ENCODE measurements around the gene SAXO1.
A peak's percentile ranks its signal among the peaks of the same experiment; 100 is the strongest.
"Not testable (repeated sequence)": the region's sequence is repeated elsewhere in the genome, so short reads cannot be mapped to it uniquely, and the experiment has no call there.

The SAXO1 gene

GRCh38 chr9:18936094-18936871, 96.7 kb downstream of the SAXO1 start:
- Histone ChIP-seq H3K36me3 (replicated peaks) (no peaks in the 10 kb centered on the region), H3K9me3 (no peaks in the 10 kb centered on the region), H3K4me3 (no peak overlapping the region), H3K27me3 (ENCODE audit: low read depth) (no peaks in the 10 kb centered on the region), H3K4me1 (no peaks in the 10 kb centered on the region)
- in situ Hi-C loops (cut with MboI; ENCODE audit: low sequenced_read_pairs): no loop called here
- no peak for DNase-seq (ENCODE audit: low spot score in 2 of 2)

GRCh38 chr9:18935541-18935940, 97.5 kb downstream of the SAXO1 start:
- in situ Hi-C loops (cut with MboI; ENCODE audit: low sequenced_read_pairs): no loop called here
- Histone ChIP-seq H3K4me3 (no peak overlapping the region), H3K4me1 (no peaks in the 10 kb centered on the region), H3K9me3 (no peaks in the 10 kb centered on the region), H3K27me3 (ENCODE audit: low read depth) (no peaks in the 10 kb centered on the region), H3K36me3 (replicated peaks) (no peaks in the 10 kb centered on the region)
- DNase-seq (ENCODE audit: low spot score in 2 of 2): no peak

- H3K4me1 ChIP-seq; in situ Hi-C loops (cut with MboI; ENCODE audit: low sequenced_read_pairs); H3K4me3 ChIP-seq; H3K36me3 ChIP-seq (replicated peaks); H3K9me3 ChIP-seq; H3K27me3 ChIP-seq (ENCODE audit: low read depth): not testable (repeated sequence)
- peak; percentile 59 to 70 for DNase-seq (ENCODE audit: low spot score in 2 of 2)
These were observed 102.4 kb downstream of the SAXO1 start for GRCh38 chr9:18930611-18931010.

- no peak overlapping the region for H3K4me3 ChIP-seq
- in situ Hi-C loops (cut with MboI; ENCODE audit: low sequenced_read_pairs): no loop called here
- no peaks in the 10 kb centered on the region for H3K9me3 ChIP-seq
- DNase-seq (ENCODE audit: low spot score in 2 of 2): no peak
- H3K27me3 ChIP-seq (ENCODE audit: low read depth): no peaks in the 10 kb centered on the region
- no peaks in the 10 kb centered on the region for H3K36me3 ChIP-seq (replicated peaks)
- no peaks in the 10 kb centered on the region for H3K4me1 ChIP-seq
These were observed 104.3 kb downstream of the SAXO1 start for GRCh38 chr9:18928711-18929110.

- in situ Hi-C loops (cut with MboI; ENCODE audit: low sequenced_read_pairs): no loop called here
- Histone ChIP-seq H3K9me3 (no peaks in the 10 kb centered on the region), H3K4me1 (no peaks in the 10 kb centered on the region), H3K4me3 (no peak overlapping the region), H3K36me3 (replicated peaks) (no peaks in the 10 kb centered on the region), H3K27me3 (ENCODE audit: low read depth) (no peaks in the 10 kb centered on the region)
- no peak for DNase-seq (ENCODE audit: low spot score in 2 of 2)
These were observed 106.5 kb downstream of the SAXO1 start for GRCh38 chr9:18926513-18926912.

- Histone ChIP-seq H3K4me3 (no peak overlapping the region), H3K27me3 (ENCODE audit: low read depth) (no peaks in the 10 kb centered on the region), H3K4me1 (no peaks in the 10 kb centered on the region), H3K36me3 (replicated peaks) (no peaks in the 10 kb centered on the region), H3K9me3 (no peaks in the 10 kb centered on the region)
- in situ Hi-C loops (cut with MboI; ENCODE audit: low sequenced_read_pairs): no loop called here
- DNase-seq (ENCODE audit: low spot score in 2 of 2): no peak
These were observed 107.1 kb downstream of the SAXO1 start for GRCh38 chr9:18925880-18926279.

GRCh38 chr9:18923671-18924430, 109.2 kb downstream of the SAXO1 start:
- Histone ChIP-seq H3K9me3 (no peaks in the 10 kb centered on the region), H3K27me3 (ENCODE audit: low read depth) (no peaks in the 10 kb centered on the region), H3K4me3 (no peak overlapping the region), H3K36me3 (replicated peaks) (no peaks in the 10 kb centered on the region), H3K4me1 (no peaks in the 10 kb centered on the region)
- DNase-seq (ENCODE audit: low spot score in 2 of 2): no peak
- in situ Hi-C loops (cut with MboI; ENCODE audit: low sequenced_read_pairs): no loop called here

GRCh38 chr9:18923167-18923566, 109.8 kb downstream of the SAXO1 start:
- Histone ChIP-seq H3K36me3 (replicated peaks) (no peaks in the 10 kb centered on the region), H3K4me3 (no peak overlapping the region), H3K9me3 (no peaks in the 10 kb centered on the region), H3K4me1 (no peaks in the 10 kb centered on the region), H3K27me3 (ENCODE audit: low read depth) (no peaks in the 10 kb centered on the region)
- in situ Hi-C loops (cut with MboI; ENCODE audit: low sequenced_read_pairs): no loop called here
- DNase-seq (ENCODE audit: low spot score in 2 of 2): no peak

GRCh38 chr9:18922161-18922885, 110.7 kb downstream of the SAXO1 start:
- no peaks in the 10 kb centered on the region for H3K4me1 ChIP-seq
- no peaks in the 10 kb centered on the region for H3K36me3 ChIP-seq (replicated peaks)
- no peaks in the 10 kb centered on the region for H3K27me3 ChIP-seq (ENCODE audit: low read depth)
- H3K9me3 ChIP-seq: no peaks in the 10 kb centered on the region
- no peak for DNase-seq (ENCODE audit: low spot score in 2 of 2)
- in situ Hi-C loops (cut with MboI; ENCODE audit: low sequenced_read_pairs): no loop called here
- H3K4me3 ChIP-seq: no peak overlapping the region

GRCh38 chr9:18921366-18922075, 111.5 kb downstream of the SAXO1 start:
- DNase-seq (ENCODE audit: low spot score in 2 of 2): no peak

GRCh38 chr9:18920141-18921084, 112.6 kb downstream of the SAXO1 start:
- Histone ChIP-seq H3K36me3 (replicated peaks) (no peaks in the 10 kb centered on the region), H3K4me1 (no peaks in the 10 kb centered on the region), H3K9me3 (no peaks in the 10 kb centered on the region), H3K4me3 (no peak overlapping the region), H3K27me3 (ENCODE audit: low read depth) (no peaks in the 10 kb centered on the region)
- no peak for DNase-seq (ENCODE audit: low spot score in 2 of 2)
- in situ Hi-C loops (cut with MboI; ENCODE audit: low sequenced_read_pairs): no loop called here

More at GRCh38 chr9:18921366-18922075, 111.5 kb downstream of the SAXO1 start:
- H3K9me3 ChIP-seq: no peaks in the 10 kb centered on the region
- no peaks in the 10 kb centered on the region for H3K4me1 ChIP-seq
- H3K27me3 ChIP-seq (ENCODE audit: low read depth): no peaks in the 10 kb centered on the region
- in situ Hi-C loops (cut with MboI; ENCODE audit: low sequenced_read_pairs): no loop called here
- H3K4me3 ChIP-seq: no peak overlapping the region
- no peaks in the 10 kb centered on the region for H3K36me3 ChIP-seq (replicated peaks)

- H3K27me3 ChIP-seq (ENCODE audit: low read depth): no peaks in the 10 kb centered on the region
- H3K4me3 ChIP-seq: no peak overlapping the region
- no peaks in the 10 kb centered on the region for H3K36me3 ChIP-seq (replicated peaks)
- H3K9me3 ChIP-seq: no peaks in the 10 kb centered on the region
- H3K4me1 ChIP-seq: no peaks in the 10 kb centered on the region
- in situ Hi-C loops (cut with MboI; ENCODE audit: low sequenced_read_pairs): no loop called here
- DNase-seq (ENCODE audit: low spot score in 2 of 2): no peak
These were observed 121.2 kb downstream of the SAXO1 start for GRCh38 chr9:18911714-18912342.
